NCI-H2196 treated with DMSO at 0.1 percent for 48 hours (cell line): ENCODE results near the gene ZBTB39.
"Not testable (repeated sequence)": the region's sequence is repeated elsewhere in the genome, so short reads cannot be mapped to it uniquely, and the experiment has no call there.

ENCODE experiments used
- DNase-seq: peaks from one replicate; lab custom pipeline; 2025; ENCODE audit not compliant: unreplicated experiment; lab: John Stamatoyannopoulos, UW

The ZBTB39 gene

DNA sequence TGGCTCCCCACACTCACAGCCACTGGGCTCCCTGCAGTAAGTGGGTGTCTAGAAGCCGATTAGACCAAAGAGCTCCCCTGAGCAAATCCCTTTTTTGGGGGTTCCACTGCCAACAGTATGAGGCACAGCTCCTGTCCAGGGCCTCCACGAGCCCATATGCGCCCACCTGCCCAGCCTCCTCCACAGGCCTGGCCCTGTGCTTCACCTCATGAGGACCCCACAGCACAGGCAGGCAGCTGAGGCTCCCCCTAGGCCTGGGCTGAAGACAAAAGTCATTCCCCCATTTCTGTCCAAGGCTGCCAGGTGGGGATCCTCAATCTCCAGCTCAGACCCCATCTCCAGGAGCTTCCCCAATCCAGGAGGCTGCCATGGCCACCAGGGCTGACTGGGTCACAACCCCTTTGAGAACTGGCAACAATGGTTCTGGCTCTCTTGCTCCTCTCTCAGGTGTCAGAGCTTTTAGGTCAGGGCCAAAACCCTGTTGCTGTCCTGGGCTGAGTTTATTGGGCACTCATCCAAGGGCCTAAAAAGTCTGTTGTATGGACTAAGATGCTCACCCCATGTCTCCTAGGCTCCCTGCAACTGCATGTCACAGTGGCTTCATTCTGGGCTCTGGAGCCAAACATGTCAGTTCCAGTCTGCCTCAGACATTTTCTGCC lies 23.6 kb downstream of the ZBTB39 start:
- DNase-seq: not testable (repeated sequence)

DNA sequence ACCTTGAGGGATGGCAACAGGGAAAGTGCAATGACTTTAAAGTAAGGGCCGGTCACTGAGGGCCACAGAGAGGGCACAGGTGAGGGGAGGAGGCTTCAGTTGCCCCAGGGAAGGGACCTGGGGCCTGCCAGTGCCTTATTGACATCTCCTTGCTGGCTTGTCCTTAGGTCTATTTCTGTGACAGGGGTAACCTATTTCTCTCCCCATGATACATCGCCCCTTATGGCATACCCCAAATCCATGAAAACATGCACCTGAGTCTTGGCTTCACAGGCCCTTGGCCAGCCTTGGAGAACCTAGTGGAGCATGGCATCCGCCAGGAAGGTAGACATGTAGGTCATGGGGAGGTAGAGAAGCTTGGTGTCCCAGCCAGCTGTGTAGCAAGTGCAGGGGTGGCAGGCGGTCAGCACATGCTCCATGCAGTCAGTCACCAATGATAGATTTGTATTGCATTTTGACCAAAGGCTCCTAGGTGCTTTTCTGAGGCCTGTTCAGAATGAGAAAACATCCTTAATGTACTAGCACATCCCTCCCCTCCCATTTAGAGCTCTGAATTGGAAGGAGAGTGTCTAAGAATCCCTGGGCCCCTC lies 25.3 kb downstream of the ZBTB39 start:
- no peak for DNase-seq

DNA sequence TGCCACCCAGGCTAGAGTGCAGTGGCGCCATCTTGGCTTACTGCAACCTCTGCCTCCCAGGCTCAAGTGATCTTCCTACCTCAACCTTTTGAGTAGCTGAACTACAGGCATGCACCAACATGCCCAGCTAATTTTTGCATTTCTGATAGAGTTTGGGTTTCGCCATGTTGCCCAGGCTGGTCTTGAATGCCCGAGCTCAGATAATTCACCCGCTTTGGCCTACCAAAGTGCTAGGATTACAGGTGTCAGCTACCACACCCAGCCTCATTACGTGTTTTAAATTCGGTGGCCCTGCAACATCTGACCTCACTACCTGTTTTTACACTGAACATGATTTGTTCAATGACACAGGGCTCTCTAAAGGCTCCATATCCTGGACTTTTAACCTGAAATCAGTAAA lies 26.1 kb downstream of the ZBTB39 start:
- DNase-seq: no peak

DNA sequence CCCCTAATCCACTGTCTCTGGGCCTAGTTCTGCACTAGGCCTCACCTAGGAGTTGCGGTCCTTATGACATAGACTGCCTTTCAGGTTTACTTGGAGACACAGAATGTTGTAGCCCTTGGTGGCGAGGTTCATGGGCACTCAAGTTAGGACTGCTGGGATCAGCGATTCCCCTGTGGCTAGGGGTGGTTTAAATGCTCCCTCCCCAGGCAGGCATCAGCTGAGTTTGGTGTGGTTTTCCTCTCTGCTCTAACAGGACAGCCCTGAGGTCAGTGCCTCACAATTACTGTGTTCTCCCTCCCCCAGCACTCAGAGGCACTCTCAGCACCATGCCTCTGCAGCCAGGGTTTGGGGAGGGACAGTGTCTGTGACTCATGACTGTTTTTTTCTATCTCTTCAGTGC lies 26.7 kb downstream of the ZBTB39 start:
- DNase-seq: no peak

DNA sequence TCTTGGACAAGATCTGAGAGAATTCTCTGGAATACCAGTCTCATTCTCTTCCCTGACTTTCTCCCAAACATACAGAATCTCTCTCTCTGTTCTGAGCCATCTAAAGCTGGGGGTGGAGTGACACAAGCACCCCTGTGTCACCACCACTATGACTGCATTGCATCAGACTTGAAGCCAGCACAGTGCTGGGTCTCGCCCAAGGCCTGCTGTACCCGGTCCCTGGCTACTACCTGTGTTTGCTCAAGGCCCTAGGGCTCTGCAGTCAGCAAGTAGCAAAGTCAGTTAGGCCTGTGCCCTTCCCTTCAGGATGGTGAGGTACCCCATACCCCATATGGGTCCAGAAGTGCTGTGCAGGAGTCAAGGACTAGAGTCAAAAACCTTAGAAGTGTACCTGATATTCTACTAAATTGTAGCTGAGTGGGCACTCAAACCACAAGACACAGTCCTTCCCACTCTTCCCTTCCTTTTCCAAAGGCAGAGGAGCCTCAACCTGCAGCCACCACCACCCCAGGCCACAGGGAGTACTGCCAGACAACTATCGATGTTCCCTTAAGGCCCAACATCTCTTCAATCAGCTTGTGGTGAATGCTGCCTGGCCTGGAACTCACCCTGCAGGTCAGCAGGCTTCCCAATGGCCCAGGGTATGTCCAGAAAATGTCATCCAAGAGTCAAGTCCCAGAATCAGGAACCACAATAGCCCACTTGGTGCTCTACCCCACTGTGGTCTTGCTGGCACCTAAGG lies 27.8 kb downstream of the ZBTB39 start:
- no peak for DNase-seq

DNA sequence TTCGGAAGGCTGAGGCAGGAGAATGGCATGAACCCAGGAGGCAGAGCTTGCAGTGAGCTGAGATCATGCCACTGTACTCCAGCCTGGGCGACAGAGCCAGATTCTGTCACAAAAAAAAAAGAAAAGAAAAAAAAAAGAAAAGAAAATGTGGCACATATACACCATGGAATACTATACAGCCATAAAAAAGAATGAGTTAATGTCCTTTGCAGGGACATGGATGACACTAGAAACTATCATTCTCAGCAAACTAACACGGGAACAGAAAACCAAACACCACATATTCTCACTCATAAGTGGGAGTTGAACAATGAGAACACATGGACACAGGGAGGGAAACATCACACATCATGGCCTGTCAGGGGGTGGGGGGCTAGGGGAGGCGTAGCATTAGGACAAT lies 29.0 kb downstream of the ZBTB39 start:
- not testable (repeated sequence) for DNase-seq

DNA sequence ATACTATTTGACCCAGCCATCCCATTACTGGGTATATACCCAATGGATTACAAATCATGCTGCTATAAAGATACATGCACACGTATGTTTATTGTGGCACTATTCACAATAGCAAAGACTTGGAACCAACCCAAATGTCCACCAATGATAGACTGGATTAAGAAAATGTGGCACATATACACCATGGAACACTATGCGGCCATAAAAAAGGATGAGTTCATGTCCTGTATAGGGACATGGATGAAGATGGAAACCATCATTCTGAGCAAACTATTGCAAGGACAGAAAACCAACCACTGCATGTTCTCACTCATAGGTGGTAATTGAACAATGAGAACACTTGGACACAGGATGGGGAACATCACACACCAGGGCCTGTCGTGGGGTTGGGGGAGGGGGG lies 32.1 kb downstream of the ZBTB39 start:
- DNase-seq: not testable (repeated sequence)

DNA sequence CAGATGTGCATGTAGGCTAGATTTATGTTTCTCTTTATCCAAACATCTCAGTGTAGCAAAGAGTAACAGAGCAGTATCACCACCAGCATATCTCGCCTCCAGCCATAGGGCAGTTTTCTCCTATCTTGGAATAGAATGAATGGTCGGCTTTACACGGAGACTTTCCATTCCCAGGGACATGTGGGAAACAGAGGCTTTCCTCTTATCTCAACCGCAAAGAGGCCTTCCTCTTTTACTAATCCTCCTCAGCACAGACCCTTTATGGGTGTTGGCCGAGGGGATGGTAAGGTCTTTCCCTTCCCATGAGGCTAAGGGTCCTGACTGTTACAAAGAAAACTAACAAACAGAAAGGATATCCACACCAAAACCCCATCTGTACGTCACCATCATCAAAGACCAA lies 37.4 kb downstream of the ZBTB39 start:
- not testable (repeated sequence) for DNase-seq

DNA sequence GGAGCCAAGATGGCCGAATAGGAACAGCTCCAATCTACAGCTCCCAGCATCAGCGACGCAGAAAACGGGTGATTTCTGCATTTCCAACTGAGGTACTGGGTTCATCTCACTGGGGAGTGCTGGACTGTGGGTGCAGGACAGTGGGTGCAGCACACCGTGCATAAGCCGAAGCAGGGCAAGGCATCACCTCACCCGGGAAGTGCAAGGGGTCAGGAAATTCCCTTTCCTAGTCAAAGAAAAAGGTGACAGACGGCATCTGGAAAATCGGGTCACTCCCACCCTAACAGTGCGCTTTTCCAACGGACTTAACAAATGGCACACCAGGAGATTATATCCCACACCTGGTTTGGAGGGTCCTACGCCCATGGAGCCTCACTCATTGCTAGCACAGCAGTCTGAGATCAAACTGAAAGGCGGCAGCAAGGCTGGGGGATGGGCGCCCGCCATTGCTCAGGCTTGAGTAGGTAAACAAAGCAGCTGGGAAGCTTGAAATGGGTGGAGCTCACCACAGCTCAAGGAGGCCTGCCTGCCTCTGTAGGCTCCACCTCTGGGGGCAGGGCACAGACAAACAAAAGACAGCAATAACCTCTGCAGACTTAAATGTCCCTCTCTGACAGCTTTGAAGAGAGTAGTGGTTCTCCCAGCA lies 40.2 kb downstream of the ZBTB39 start:
- not testable (repeated sequence) for DNase-seq

DNA sequence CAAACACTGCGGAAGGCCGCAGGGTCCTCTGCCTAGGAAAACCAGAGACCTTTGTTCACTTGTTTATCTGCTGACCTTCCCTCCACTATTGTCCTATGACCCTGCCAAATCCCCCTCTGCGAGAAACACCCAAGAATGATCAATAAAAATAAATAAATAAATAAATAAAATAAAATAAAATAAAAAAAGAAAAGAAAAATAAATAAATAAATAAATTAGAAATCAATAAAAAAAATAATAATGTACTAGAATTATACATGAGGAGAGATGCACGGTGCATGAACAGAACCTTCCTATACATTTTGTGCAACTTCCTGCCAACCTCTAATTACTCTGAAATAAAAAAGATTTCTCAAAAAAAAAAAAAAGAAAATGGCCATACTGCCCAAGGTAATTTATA lies 41.2 kb downstream of the ZBTB39 start:
- DNase-seq: not testable (repeated sequence)

DNA sequence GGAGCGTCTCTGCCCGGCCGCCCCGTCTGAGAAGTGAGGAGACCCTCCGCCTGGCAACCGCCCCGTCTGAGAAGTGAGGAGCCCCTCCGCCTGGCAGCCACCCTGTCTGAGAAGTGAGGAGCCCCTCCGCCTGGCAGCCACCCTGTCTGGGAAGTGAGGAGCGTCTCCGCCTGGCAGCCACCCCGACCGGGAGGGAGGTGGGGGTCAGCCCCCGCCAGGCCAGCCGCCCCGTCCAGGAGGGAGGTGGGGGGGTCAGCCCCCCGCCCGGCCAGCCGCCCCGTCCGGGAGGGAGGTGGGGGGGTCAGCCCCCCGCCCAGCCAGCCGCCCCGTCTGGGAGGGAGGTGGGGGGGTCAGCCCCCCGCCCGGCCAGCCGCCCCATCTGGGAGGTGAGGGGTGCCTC lies 42.8 kb downstream of the ZBTB39 start:
- DNase-seq: not testable (repeated sequence)

DNA sequence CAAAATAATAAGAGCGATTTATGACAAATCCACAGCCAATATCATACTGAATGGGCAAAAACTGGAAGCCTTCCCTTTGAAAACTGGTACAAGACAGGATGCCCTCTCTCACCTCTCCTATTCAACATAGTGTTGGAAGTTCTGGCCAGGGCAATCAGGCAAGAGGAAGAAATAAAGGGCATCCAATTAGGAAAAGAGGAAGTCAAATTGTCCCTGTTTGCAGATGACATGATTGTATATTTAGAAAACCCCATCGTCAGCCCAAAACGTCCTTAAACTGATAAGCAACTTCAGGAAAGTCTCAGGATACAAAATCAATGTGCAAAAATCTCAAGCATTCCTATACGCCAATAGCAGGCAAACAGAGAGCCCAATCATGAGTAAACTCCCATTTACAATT lies 44.1 kb downstream of the ZBTB39 start:
- DNase-seq: not testable (repeated sequence)

DNA sequence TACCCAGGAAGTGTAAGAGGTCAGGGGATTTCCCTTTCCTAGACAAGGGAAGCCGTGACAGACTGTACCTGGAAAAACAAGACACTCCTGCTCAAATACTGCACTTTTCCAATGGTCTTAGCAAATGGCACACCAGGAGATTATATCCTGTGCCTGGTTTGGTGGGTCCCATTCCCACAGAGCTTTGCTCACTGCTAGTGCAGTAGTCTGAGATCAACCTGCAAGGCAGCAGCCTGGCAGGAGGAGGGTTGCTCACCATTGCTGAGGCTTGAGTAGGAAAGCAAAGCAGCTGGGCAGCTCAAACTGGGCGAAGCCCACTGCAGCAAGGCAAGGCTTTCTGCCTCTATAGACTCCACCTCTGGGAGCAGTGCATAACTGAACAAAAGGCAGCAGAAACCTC lies 47.9 kb downstream of the ZBTB39 start:
- no peak for DNase-seq

DNA sequence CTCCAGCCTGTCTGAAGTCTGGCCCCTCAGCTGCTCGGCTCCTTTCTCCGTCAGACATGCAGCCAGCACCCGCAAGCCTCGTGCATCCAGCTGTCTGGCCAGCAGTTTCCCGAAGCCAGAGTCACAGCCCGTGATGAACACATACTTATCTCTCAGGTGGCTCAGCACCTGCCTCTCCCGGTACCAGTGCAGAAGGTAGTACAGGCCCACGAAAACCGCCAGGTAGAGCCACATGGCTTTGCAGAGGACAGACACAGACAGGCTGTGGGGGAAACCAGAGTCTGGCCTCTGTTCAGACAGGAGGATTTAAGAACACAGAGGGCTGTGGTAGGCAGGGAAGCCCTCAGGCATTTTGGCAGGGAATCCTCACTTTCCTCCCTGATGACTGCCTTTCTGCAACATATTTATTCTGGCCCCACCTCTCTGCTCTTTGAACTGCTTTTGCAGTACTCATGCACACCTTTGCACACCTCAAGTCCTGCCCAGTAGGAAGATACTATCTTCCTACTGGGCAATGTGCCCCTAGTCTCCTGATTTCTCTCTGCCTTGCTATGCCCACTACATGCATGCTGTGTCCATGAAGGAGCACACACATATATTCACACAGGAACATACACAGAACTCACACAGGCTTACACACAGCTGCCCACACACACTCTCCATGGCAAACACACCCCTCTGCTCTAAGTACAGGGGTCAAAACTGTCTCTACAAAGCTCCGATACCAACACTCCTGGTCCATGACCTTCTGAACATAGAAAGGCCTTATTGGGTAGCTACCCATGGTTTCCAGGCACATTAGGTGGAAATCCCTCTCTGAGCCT lies 48.9 kb downstream of the ZBTB39 start, which contains the start of gene RDH16:
RDH16 (minus strand) TSS at position 380 of the 824 bp plus-strand sequence; CDS start at position 234, 146 bp downstream.
- DNase-seq: no peak

DNA sequence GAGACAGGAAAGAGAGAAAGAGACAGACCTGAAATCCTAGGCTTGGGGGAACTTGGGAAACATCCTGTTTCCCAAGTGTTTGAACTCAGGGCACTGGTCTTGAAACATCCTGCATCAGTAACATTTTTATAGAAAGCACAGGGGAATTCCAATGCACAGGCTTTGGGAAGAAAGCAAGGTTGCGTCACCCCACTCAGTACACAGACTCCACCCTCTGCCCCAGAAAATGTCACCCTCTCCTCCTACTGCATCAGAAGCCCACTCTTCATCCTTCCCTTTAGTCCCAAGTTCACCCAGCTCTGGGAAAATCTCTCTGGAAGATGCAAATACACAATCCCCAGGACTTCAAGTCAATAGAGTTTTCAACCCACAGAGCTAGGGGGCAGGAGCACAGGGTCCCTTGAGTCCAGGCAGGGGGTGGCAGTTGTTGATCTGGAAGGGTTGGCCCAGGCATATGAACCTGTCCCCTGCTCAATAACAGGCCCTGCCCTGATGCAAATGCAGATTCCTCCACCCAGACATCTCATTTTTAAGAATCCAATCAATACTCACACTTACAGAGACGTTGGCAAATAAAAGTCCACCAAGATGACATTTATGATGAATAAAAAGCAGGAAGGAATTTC lies 50.6 kb downstream of the ZBTB39 start:
- DNase-seq: no peak

DNA sequence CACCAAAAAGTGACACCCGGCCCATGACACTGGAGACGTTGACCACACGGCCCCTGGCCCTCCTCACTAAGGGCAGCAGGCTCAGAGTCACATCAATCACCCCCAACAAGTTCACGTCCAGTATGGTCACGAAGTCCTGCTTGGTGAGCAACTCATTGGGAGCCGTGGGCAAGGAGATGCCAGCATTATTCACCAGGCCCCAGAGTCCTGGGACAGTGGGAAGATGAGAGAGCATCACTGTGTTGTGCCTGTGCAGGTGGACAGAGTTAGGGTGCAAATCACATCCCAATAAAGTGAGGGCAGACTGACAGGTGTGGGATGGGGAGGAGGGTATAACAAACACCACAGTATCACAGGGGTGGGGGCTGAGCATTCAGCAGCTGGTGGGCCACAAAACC lies 51.4 kb downstream of the ZBTB39 start:
- DNase-seq: no peak

DNA sequence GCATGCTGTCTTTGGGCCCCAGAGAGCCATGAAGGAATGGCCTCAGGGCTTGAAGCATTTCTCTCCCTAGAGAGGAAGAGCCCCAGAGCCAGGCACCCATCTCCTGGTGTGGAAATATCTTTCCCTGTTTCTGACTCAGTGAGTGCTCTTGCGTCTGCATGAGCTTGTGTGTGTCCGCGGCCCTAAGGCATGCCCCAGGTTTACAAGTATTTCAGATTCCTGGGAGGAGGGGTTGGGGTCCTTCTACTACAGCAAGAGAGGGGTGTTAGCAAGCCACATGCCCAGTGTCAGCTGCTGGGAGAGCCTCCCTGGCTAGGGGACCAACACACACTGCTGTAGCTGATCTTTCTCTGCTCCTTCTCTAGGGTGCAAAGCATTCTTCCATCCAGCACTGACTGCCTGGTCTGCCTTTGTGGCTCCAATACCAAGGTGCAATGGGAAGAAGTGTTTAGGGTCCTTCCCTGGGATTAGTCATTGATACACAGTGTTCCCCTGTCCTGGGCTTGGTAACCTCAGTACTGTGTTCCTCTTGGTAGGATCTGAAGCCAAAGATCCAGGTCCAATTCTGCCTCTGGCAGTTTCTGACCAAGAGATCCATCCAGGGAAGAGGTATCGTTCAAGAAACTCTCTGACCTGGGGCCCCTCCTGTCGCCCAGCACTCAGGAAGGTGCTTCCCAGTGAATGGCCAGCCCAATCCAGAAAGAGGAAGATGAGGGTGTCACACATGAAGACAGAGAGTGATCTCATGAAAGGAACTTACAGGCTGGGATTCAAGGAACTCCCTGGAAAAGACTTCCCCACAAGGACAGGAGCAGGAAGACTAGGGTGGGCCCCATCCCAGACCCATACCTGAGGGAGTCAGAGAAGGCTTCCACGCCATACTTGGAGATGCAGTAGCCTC lies 52.0 kb downstream of the ZBTB39 start:
- no peak for DNase-seq

DNA sequence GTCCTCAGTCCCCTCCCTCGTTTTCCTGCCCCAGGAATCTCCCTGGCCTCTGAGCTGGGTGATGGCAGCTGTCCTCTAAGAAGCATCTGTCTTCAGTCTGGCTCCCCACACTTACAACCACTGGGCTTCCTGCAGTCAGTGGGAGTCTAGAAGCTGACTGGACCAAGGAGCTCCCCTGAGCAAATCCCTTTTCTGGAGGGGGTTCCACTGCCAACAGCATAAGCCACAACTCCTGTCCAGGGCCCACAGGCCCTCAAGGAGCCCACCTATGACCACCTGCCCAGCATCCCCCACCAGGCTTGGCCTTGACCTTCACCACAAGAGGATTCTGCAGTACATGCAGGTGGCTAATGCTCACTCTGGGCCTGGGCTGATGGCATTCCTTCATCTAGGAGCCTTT lies 53.0 kb downstream of the ZBTB39 start:
- DNase-seq: no peak

DNA sequence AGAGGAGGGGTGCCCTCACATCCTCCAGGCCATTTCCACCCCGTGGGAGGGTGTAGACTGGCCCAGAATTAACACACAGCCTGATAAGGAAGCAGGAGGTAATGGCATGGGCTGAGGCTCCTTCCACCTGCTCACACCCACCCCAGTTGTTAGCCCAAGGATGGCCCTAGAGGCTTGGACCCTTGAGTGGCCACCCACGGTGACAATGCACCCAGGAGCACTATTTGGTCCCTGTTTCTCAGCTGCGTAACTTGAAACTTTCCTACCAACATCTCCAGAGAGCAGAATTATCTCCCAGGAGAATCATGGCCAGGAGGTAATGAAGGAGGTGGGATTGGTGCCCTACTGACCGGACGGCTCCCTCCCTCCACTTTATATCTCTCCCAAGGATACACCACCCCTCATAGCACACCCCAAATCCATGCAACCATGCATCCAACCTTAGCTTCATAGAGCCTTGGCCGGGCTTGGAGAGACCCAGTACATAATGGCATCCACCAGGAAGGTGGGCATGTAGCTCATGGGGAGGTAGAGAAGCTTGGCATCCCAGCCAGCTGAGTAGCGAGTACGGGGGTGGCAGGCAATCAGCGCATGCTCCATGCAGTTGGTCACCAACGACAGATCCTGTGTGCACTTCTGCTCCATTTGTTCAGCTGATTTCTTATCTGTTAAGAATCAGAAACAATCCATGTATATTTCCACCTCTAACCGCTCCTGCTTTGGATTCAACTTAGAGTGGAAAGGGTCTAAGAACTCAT lies 54.6 kb downstream of the ZBTB39 start:
- DNase-seq: no peak
